IMR-90 (cell line): ENCODE results near the gene RPL12. TPM values are rescaled to one million over a fixed set of nuclear protein-coding genes. Genes with fewer than 3 reads are reported as not detected.
A peak's percentile ranks its signal among the peaks of the same experiment; 100 is the strongest.

ENCODE experiments used
- ATAC-seq: fragments of 200-7000 bp; cut with Tn5 transposase; 2 replicates; pipeline ENCODE4 v1.9.1; 2020; ENCODE audit warnings: low read depth, mild to moderate bottlenecking, moderate library complexity
- BruUV-seq: library from RNA; stranded (reverse); fragments of 400-500 nt; replicated peaks from 2 replicates; lab custom pipeline; 2021; lab: Mats Ljungman, UMichigan
- CTCF ChIA-PET: fragments of 300-600 bp; formaldehyde crosslinking; extraction: SDS; loops from one replicate; lab custom pipeline; 2021; ENCODE audit warnings: antibody characterized with exemption; lab: Yijun Ruan, JAX
- POLR2A ChIA-PET: fragments of 300-600 bp; sonication (Branson Sonifier 250); formaldehyde crosslinking; loops from one replicate; lab custom pipeline; 2022; ENCODE audit warnings: antibody characterized with exemption; ENCODE audit not compliant: unreplicated experiment; lab: Charles Lee
- DNase-seq: peaks from one replicate; pipeline ENCODE4 v3.0.0; 2013
- H2AFZ ChIP-seq: replicated peaks from 2 replicates; pipeline ENCODE3; 2013; ENCODE audit warnings: low read length, mild to moderate bottlenecking; ENCODE audit not compliant: poor library complexity
- H2AK5ac ChIP-seq: 2 replicates; pipeline ENCODE4 v1.6.1; 2013; ENCODE audit warnings: low read depth, low read length, inconsistent platforms
- H2AK9ac ChIP-seq: replicated peaks from 2 replicates; pipeline ENCODE3; 2013; ENCODE audit warnings: mild to moderate bottlenecking, low read depth, low read length, moderate library complexity; ENCODE audit not compliant: poor library complexity
- H2BK120ac ChIP-seq: 2 replicates; pipeline ENCODE4 v1.6.1; 2013; ENCODE audit warnings: low read depth, low read length, inconsistent platforms
- H2BK15ac ChIP-seq: 3 replicates; pipeline ENCODE4 v1.6.1; 2013; ENCODE audit warnings: low read depth, low read length, inconsistent platforms
- H2BK20ac ChIP-seq: 2 replicates; pipeline ENCODE4 v1.6.1; 2013; ENCODE audit warnings: low read depth, mild to moderate bottlenecking, inconsistent platforms, low read length, moderate library complexity
- H2BK5ac ChIP-seq: 2 replicates; pipeline ENCODE4 v1.6.1; 2013; ENCODE audit warnings: mild to moderate bottlenecking, low read depth, low read length, inconsistent platforms; ENCODE audit not compliant: poor library complexity, severe bottlenecking
- H3K14ac ChIP-seq: replicated peaks from 2 replicates; pipeline ENCODE4 v1.6.1; 2013; ENCODE audit warnings: low read depth, low read length, inconsistent platforms
- H3K18ac ChIP-seq: 2 replicates; pipeline ENCODE4 v1.6.1; 2013; ENCODE audit warnings: low read depth, low read length, control low read depth
- H3K23ac ChIP-seq: 2 replicates; pipeline ENCODE4 v1.6.1; 2013; ENCODE audit warnings: low read depth, low read length, inconsistent platforms
- H3K27ac ChIP-seq: 2 replicates; pipeline ENCODE4 v1.5.1; 2013; ENCODE audit warnings: mild to moderate bottlenecking, control low read depth, low read length; ENCODE audit not compliant: insufficient read depth
- H3K27me3 ChIP-seq: 2 replicates; pipeline ENCODE4 v1.6.1; 2013; ENCODE audit warnings: low read length; ENCODE audit not compliant: control insufficient read depth, insufficient read depth
- H3K36me3 ChIP-seq: 2 replicates; pipeline ENCODE4 v1.6.1; 2013; ENCODE audit warnings: low read length, mixed read lengths; ENCODE audit not compliant: control insufficient read depth, insufficient read depth
- H3K4ac ChIP-seq: 2 replicates; pipeline ENCODE4 v1.6.1; 2013; ENCODE audit warnings: low read depth, low read length, inconsistent platforms
- H3K4me1 ChIP-seq: 2 replicates; pipeline ENCODE4 v1.6.1; 2013; ENCODE audit warnings: low read length, mixed read lengths; ENCODE audit not compliant: control insufficient read depth, insufficient read depth
- H3K4me2 ChIP-seq: 2 replicates; pipeline ENCODE4 v1.6.1; 2013; ENCODE audit warnings: low read depth, mild to moderate bottlenecking, control low read depth, low read length, moderate library complexity
- H3K4me3 ChIP-seq: 2 replicates; pipeline ENCODE4 v1.5.1; 2013; ENCODE audit warnings: low read depth, mild to moderate bottlenecking, control low read depth, low read length, moderate library complexity; ENCODE audit not compliant: insufficient read depth
- H3K56ac ChIP-seq: 2 replicates; pipeline ENCODE4 v1.6.1; 2013; ENCODE audit warnings: low read length, inconsistent platforms; ENCODE audit not compliant: insufficient read depth; ENCODE audit errors: extremely low read depth
- H3K79me1 ChIP-seq, 2 experiments: 2 replicates each; pipeline ENCODE4 v1.6.1; 2013; ENCODE audit warnings: low read length in 2 of 2, inconsistent platforms in 1 of 2, low read depth in 1 of 2
- H3K9ac ChIP-seq: 2 replicates; pipeline ENCODE4 v1.6.1; 2013; ENCODE audit warnings: low read depth, low read length, control low read depth
- H3K9me1 ChIP-seq: 2 replicates; pipeline ENCODE4 v1.6.1; 2013; ENCODE audit warnings: low read length, inconsistent platforms; ENCODE audit not compliant: insufficient read depth
- H3K9me3 ChIP-seq: 2 replicates; pipeline ENCODE4 v1.6.1; 2013; ENCODE audit warnings: low read length; ENCODE audit not compliant: control insufficient read depth, insufficient read depth
- H4K20me1 ChIP-seq: 2 replicates; pipeline ENCODE4 v1.6.1; 2013; ENCODE audit warnings: low read length, inconsistent platforms; ENCODE audit not compliant: insufficient read depth
- H4K5ac ChIP-seq: 2 replicates; pipeline ENCODE4 v1.6.1; 2013; ENCODE audit warnings: mild to moderate bottlenecking, low read depth, low read length, control low read depth
- H4K8ac ChIP-seq, 2 experiments: 2 replicates each; pipeline ENCODE4 v1.6.1; 2013; ENCODE audit warnings: low read depth in 2 of 2, low read length in 2 of 2, control low read depth in 1 of 2, inconsistent platforms in 1 of 2
- H4K91ac ChIP-seq: 2 replicates; pipeline ENCODE4 v1.6.1; 2013; ENCODE audit warnings: low read depth, low read length, inconsistent platforms; ENCODE audit not compliant: insufficient read depth
- CHD1 ChIP-seq: IDR thresholded peaks from 2 replicates; pipeline ENCODE4 v1.6.1; 2012; ENCODE audit warnings: low read depth, low read length, improper control_type of control experiment
- WGBS, 2 experiments: methylation state at CpG; one replicate each; pipeline versions ENCODE4 v1.1.5 to v1.1.7; 2013; ENCODE audit warnings: missing lambda C conversion rate in 2 of 2; ENCODE audit not compliant: insufficient read length in 1 of 2; ENCODE audit errors: extremely low coverage in 2 of 2; 5-methylcytosine and 5-hydroxymethylcytosine counted together
- dilution Hi-C: fragments of 300-500 bp; cut with HindIII; formaldehyde crosslinking; loops from one replicate; pipeline ENCODE4 v1.14.3; 2018; ENCODE audit warnings: low sequenced_read_pairs; ENCODE audit not compliant: unreplicated experiment
- in situ Hi-C: fragments of 300-500 bp; cut with MboI; formaldehyde crosslinking; loops from 3 replicates; pipeline ENCODE4 v1.14.3; 2019; ENCODE audit warnings: low sequenced_read_pairs, inconsistent platforms, mixed read lengths
- intact Hi-C: fragments of 100-400 bp; cut with micrococcal nuclease; formaldehyde crosslinking; loops from 2 replicates; pipeline ENCODE4 v1.10.0; 2022
- polyA plus RNA-seq, 3 experiments: library from polyadenylated mRNA; depleted of rRNA; stranded (reverse); fragments of >200 nt; gene quantifications; 2 replicates each; pipeline ENCODE4 v1.2.3, GENCODE V29; 2012; ENCODE audit warnings: low replicate concordance in 1 of 3
- total RNA-seq: library from RNA; depleted of rRNA; stranded (reverse); fragments of >200 nt; gene quantifications from 2 replicates; pipeline ENCODE4 v1.2.3, GENCODE V29; 2012

The RPL12 gene
- total and polyA plus RNA-seq, 2 of the 4 experiments (the other 2 are of a cell fraction) = 1,864 to 2,379 TPM

DNA sequence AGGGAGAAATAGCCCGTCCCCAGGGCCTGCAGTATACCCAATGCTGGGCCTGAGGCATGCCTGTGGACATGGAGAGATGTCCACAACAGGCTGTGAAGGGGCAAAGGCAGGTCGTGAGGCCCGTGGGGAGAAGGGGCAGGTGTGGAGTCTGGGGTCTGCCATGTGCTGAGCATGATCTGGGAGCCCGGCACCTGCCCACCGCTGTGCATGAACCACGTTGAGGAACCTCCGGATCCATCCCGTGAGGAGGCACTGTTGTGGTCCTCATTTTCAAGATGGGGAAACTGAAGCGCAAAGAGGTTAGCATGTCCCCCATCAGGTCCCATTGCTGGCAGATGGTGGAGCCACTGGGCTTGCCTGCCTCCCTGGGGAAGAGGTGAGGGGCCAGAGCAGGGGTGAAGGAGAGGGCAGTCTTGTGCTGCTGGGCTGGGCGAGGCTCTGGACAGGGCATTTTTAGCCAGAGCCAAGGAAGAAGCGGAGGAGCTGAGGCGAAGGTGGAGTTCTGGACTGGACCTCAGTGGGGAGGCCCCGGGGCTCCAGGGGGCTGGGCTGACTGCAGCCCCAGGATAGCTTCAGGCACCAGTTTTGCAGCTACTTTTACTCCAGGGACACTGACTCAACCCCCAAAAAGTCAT lies 46.6 kb upstream of the RPL12 start:
- ATAC-seq = no peak
- H3K9me1 ChIP-seq = peaks cover 3% of the 10 kb centered on the region; the same call in 1 of the 2 replicates
- peaks cover 11% of the 10 kb centered on the region for H4K20me1 ChIP-seq
- H3K56ac ChIP-seq = no peak overlapping the region
- no peak overlapping the region for H3K4me3 ChIP-seq
- H3K14ac ChIP-seq = no peak overlapping the region
- H4K91ac ChIP-seq = no peak overlapping the region
- 91% methylated on average over 5 of the region's 13 CpGs; no CpG with 5 or more reads in 1 of the 2 experiments for WGBS, 2 experiments
- peaks cover 0 to 32% of the 10 kb centered on the region in 2 experiments; a peak in 1 of 4 replicates for H3K79me1 ChIP-seq
- POLR2A ChIA-PET = no interaction called here
- no TSS peak for BruUV-seq
- in situ Hi-C loops = no loop called here
- no peak overlapping the region for H3K4ac ChIP-seq
- H2BK15ac ChIP-seq = no peak overlapping the region
- peaks cover 6% of the 10 kb centered on the region for H3K4me1 ChIP-seq
- CTCF ChIA-PET = no interaction called here
- H3K18ac ChIP-seq = no peak overlapping the region
- no peak overlapping the region for H3K4me2 ChIP-seq
- peak overlapping the region in 1 of 2 experiments; percentile 10; a peak in 1 of 4 replicates for H4K8ac ChIP-seq
- no peak for TF ChIP-seq CHD1
- no peak overlapping the region for H2BK120ac ChIP-seq
- no peak overlapping the region for H3K23ac ChIP-seq
- H2AFZ ChIP-seq = no peak overlapping the region
- dilution Hi-C loops = no loop called here
- H3K27ac ChIP-seq = no peak overlapping the region
- H3K27me3 ChIP-seq = no peaks in the 10 kb centered on the region
- H4K5ac ChIP-seq = no peak overlapping the region
- H3K9ac ChIP-seq = no peak overlapping the region
- no peak overlapping the region for H2BK20ac ChIP-seq
- no peak overlapping the region for H2AK5ac ChIP-seq
- no peak for DNase-seq
- H3K36me3 ChIP-seq = peaks cover 56% of the 10 kb centered on the region
- no peaks in the 10 kb centered on the region for H3K9me3 ChIP-seq
- no peak overlapping the region for H2BK5ac ChIP-seq
- intact Hi-C loops = no loop called here
- peak overlapping the region; percentile 83 for H2AK9ac ChIP-seq
